Kidney (tissue), 14 donors: ENCODE results near the gene POU2F3. TPM values are rescaled to one million over a fixed set of nuclear protein-coding genes. Genes with fewer than 3 reads are reported as not detected.

Experiments used
- DNase-seq, 5 donors: peaks; one replicate each; pipeline ENCODE4 v3.0.0-alpha.2; 2013 to 2020
- FAIRE-seq: peaks from 2 replicates; lab custom pipeline; 2012; peaks lifted over from hg19 to GRCh38; lab: Jason Lieb, UNC
- H3K27ac ChIP-seq, 2 donors: one replicate each; pipeline ENCODE4 v1.7.0; 2013; ENCODE audit warnings: low read depth in 2 of 2, low read length in 2 of 2, inconsistent platforms in 1 of 2
- H3K27me3 ChIP-seq: one replicate; pipeline ENCODE4 v1.7.1; 2013; ENCODE audit warnings: low read length, inconsistent platforms; ENCODE audit not compliant: control insufficient read depth, insufficient read depth
- H3K36me3 ChIP-seq, 3 donors: one replicate each; pipeline versions ENCODE4 v1.7.0 to v1.7.1; 2013; ENCODE audit warnings: low read length in 3 of 3, control low read depth in 1 of 3, inconsistent platforms in 1 of 3; ENCODE audit not compliant: insufficient read depth in 3 of 3, control insufficient read depth in 2 of 3
- H3K4me1 ChIP-seq, 3 donors: one replicate each; pipeline versions ENCODE4 v1.7.0 to v1.7.1; 2013; ENCODE audit warnings: low read length in 3 of 3, inconsistent platforms in 1 of 3, low read depth in 1 of 3; ENCODE audit not compliant: control insufficient read depth in 2 of 3, insufficient read depth in 2 of 3
- H3K4me3 ChIP-seq, 3 donors: one replicate each; pipeline versions ENCODE4 v1.7.0 to v1.8.1; 2013; ENCODE audit warnings: low read length in 3 of 3, control low read depth in 1 of 3, inconsistent platforms in 1 of 3
- H3K9ac ChIP-seq, 3 donors: one replicate each; pipeline versions ENCODE4 v1.7.0 to v1.7.1; 2013; ENCODE audit warnings: low read length in 3 of 3, control low read depth in 1 of 3, inconsistent platforms in 1 of 3
- H3K9me3 ChIP-seq, 3 donors: one replicate each; pipeline versions ENCODE4 v1.7.0 to v1.7.1; 2013; ENCODE audit warnings: low read length in 3 of 3, control low read depth in 1 of 3, inconsistent platforms in 1 of 3; ENCODE audit not compliant: control insufficient read depth in 2 of 3, insufficient read depth in 1 of 3
- CTCF ChIP-seq: IDR thresholded peaks from 3 replicates; pipeline ENCODE4 v1.5.1; 2012; ENCODE audit warnings: mild to moderate bottlenecking, moderate library complexity, borderline replicate concordance; ENCODE audit not compliant: insufficient read depth; ENCODE audit errors: extremely low read depth
- intact Hi-C: fragments of 100-400 bp; cut with DNase I; formaldehyde crosslinking; loops from one replicate; pipeline ENCODE4 v1.11.1; 2022
- polyA plus RNA-seq: library from polyadenylated mRNA; stranded (reverse); fragments of 350-450 nt; fragmentation: Illumina TruSeq; extraction: RNeasy Lipid Tissue Mini Kit (QIAGEN cat#74804); gene quantifications from one replicate; pipeline ENCODE4 v1.2.3, GENCODE V29; 2014; ENCODE audit warnings: low read depth, low replicate concordance; ENCODE audit not compliant: insufficient read depth
- total RNA-seq: library from RNA; stranded (reverse); fragmentation: NEBNext Ultra II Directional; extraction: Animal tissue kit (Norgen Biotek cat#: 25700); gene quantifications from one replicate; pipeline ENCODE4 v1.2.1, GENCODE V29; 2021
- donor health status: control.
- donor health status: control.
- donor health status: control.
- donor health status: control.
- donor health status: control.
- donor health status: DM: yes; HTN: yes; CAD: no.
- donor health status: Normal renal cell carcinoma (clear cell type).

Gene POU2F3
- total and polyA plus RNA-seq, 2 donors from 2014 or later: 0.85 to 1.2 TPM

GRCh38 chr11:120354779-120355178 lies 114.8 kb downstream of the POU2F3 start:
- Histone ChIP-seq H3K9ac (no peak overlapping the region), H3K4me3 (no peak overlapping the region), H3K4me1 (peaks cover 0 to 2% (median 2%) of the 10 kb centered on the region in 3 donors), H3K9me3 (no peaks in the 10 kb centered on the region), H3K36me3 (no peaks in the 10 kb centered on the region), H3K27ac (no peak overlapping the region), H3K27me3 (no peaks in the 10 kb centered on the region)
- no peak for TF ChIP-seq CTCF
- peak in 2 of 5 donors; percentile 36 to 58 for DNase-seq
- intact Hi-C loops: no loop called here
- no peak for FAIRE-seq

GRCh38 chr11:120357620-120358019 lies 117.7 kb downstream of the POU2F3 start:
- no peak for TF ChIP-seq CTCF
- Histone ChIP-seq H3K9ac (no peak overlapping the region), H3K27me3 (no peaks in the 10 kb centered on the region), H3K4me3 (no peak overlapping the region), H3K9me3 (no peaks in the 10 kb centered on the region), H3K36me3 (no peaks in the 10 kb centered on the region), H3K4me1 (peaks cover 0 to 2% (median 2%) of the 10 kb centered on the region in 3 donors), H3K27ac (no peak overlapping the region)
- FAIRE-seq (no peak), DNase-seq (no peak)
- intact Hi-C loops: no loop called here

GRCh38 chr11:120358729-120359128 lies 118.8 kb downstream of the POU2F3 start:
- intact Hi-C loops: no loop called here
- Histone ChIP-seq H3K9ac (no peak overlapping the region), H3K4me3 (no peak overlapping the region), H3K27ac (no peak overlapping the region), H3K9me3 (no peaks in the 10 kb centered on the region), H3K4me1 (peaks cover 0 to 2% (median 2%) of the 10 kb centered on the region in 3 donors), H3K36me3 (no peaks in the 10 kb centered on the region), H3K27me3 (no peaks in the 10 kb centered on the region)
- DNase-seq (no peak), FAIRE-seq (no peak)
- TF ChIP-seq CTCF: no peak

GRCh38 chr11:120363436-120363835 lies 123.5 kb downstream of the POU2F3 start:
- intact Hi-C loops: no loop called here
- FAIRE-seq: no peak

More at GRCh38 chr11:120363436-120363835, 123.5 kb downstream of the POU2F3 start:
- no peak overlapping the region for H3K27ac ChIP-seq
- H3K9me3 ChIP-seq: no peaks in the 10 kb centered on the region
- no peaks in the 10 kb centered on the region for H3K36me3 ChIP-seq
- peaks cover 0 to 2% (median 0%) of the 10 kb centered on the region in 3 donors for H3K4me1 ChIP-seq
- TF ChIP-seq CTCF: no peak
- no peak overlapping the region for H3K9ac ChIP-seq
- no peak overlapping the region for H3K4me3 ChIP-seq
- DNase-seq: no peak
- no peaks in the 10 kb centered on the region for H3K27me3 ChIP-seq
